Activated naive CD4-positive, alpha-beta T cell treated with Interleukin-2 at 50 U/mL for 16 hours (primary cell): ENCODE results near the gene KCND2.
"Not testable (repeated sequence)": the region's sequence is repeated elsewhere in the genome, so short reads cannot be mapped to it uniquely, and the experiment has no call there.

Source experiments
- DNase-seq: peaks from one replicate; pipeline ENCODE4 v3.0.0-alpha.2; 2020

KCND2 gene

DNA sequence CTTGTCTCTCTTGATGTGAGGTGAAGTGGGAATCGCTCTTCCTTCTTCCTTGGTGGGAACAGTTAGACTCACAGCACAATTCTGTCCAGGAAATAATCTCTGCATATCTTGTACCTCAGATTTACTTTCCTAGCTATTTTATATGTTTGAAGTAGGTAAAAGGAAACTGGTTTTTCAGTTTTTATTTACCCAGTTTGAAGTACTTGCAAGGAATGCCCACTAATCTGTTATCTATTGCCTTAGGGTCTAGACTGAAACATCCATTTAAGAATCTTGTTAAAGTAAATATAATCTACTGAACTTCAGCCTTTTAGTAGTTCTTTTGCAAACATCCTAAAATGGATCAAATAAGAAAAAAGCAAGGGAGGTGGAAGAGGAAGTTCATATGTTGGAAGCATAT, 229.8 kb downstream of the KCND2 start:
- DNase-seq = no peak

DNA sequence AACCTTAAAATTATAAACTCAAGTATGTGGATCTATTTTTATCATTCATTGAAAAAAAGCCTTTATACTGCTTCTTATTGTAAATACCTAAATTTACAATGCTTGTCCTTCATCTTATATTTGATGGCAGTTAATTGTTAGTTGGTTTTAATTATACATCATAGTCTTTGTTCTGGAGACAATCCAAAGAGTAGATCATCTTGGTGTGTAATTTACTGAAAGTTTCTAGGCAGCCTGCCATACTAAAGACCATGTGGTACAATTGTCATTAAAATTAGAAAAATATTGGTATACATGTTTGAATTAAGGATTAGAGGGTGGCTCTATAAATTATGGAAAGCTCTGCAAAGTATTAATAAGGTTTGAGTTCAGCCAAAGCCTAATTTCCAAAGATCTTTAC, 231.4 kb downstream of the KCND2 start:
- no peak for DNase-seq

DNA sequence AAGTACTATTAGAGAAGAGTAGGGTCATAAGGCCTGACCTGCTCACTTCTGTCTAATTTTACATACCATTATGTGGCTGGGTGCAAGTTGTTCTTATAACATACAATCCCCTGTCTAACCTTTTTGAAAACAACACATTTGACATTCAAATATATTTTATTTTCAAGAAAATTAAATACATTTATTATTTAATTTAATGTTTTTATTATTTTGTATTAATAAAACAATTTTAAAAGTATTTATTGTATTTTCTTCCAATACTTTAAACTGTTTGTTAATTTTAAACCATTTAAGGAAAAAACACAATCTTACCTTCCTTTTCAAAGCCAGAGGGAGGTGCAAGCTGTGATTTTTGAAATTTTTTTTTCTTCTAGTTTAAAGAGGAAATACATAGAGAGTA, 232.8 kb downstream of the KCND2 start:
- no peak for DNase-seq

DNA sequence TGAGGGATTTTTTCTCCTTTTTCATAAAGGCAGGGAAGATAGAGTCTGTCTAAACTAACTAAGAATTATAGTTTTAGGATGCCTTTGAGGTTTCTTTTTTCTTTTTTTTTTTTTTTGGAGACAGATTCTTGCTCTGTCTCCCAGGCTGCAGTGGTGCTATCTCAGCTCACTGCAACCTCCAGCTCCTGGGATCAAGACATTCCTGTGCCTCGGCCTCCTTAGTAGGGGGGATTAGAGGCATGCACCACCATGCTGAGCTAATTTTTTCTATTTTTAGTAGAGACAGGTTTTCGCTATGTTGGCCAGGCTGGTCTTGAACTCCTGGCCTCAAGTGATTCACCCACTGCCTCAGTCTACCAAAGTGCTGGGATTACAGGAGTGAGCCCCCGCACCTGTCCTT, 239.7 kb downstream of the KCND2 start:
- no peak for DNase-seq

DNA sequence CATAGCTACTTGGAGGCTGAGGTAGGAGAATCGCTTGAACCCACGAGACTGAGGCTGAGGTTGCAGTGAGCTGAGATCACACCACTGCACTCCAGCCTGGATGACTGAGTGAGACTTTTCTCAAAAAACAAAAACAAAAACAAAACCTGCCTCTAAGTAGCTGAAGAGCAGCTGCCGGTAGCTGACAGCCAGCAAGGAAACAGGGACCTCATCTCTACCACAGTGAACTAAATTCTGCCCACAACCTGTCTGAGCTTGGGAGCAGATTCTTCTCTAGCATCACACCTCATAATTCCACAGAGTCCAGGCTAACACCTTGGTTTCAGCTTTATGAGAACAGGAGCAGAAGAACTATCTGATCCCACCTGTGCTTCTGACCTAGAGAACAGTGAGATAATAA, 246.2 kb downstream of the KCND2 start:
- no peak for DNase-seq

DNA sequence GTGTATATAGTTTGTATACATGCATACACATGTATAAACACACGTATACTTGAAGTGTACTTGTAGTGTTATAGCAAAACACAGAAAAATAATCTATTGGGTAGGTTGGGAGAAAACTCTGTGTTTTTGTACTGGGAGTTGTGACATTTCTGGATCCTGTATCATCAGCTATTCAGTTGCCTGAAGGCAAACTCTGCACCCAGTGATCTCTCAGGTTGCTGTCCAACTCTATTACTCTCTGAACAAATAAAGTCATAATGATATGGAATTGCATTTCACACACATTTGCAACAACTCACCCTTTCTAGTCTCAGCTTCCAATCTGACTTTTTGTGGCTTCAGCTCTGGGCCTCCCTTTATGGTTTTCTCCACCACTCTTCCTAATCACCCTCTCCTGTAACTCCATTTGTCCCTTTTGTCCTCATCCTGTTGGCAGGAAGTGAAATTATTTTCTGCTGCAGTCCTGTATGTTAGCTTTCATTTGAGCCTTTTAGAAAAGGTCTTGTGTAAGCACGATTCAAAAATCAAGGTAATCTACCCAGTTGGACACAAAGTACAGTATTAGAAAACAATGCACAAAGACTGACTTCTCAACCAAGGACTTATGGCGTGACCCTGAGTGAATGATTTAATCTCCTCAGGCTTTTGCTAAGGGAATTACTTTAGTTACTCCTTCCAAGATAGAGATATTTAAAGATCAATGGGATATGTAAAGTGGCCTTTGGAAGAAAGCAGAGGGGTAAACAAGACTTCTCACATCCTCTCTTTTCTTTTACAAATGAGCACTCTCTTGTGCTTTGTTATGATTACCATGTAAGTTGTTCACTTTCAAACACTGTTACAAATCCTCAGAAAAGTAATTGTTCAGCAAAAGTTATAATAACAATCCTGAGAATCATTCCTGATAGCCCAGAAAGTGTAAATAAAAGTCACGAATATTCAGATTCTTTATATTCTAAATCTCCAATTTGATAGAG, 249.1 kb downstream of the KCND2 start:
- no peak for DNase-seq

DNA sequence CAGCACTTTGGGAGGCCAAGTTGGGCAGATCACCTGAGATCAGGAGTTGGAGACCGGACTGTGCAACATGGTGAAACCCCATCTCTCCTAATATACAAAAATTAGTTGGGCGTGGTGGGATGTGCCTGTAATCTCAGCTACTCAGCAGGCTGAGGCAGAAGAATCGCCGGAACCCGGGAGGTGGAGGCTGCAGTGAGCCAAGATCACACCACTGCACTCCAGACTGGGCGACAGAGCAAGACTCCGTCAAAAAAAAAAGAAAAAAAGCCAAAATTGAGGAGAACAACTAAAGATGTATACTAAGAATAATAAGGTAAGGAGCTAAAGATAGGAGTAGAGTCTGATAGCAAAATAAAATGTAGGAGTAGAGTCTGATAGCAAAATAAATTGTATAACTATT, 251.0 kb downstream of the KCND2 start:
- no peak for DNase-seq

DNA sequence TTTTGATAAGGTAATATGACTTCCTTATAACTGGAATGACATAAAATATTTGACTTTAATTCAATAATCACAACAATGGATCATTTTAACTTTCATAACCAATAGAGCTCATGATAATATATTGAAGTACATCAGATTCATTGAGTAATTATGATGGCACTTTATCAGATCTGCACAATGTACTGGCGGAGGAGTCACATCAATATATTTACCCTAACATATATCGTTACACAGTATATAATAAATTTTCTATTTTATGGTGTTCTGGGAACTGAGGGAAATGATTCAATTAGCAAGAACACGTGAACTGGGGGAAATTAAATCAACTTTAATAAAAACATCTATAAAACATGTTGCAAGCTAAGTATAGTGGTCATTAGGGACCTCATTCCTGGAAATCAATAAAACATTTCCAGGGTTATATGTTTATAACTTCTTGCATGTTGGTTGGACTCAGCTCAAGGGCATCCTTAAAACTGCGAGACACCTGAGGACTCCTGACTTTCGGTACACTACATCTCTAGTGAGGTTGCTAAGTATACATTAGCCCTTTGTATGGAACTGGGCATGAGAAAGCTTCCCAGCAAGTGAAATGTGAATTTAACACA, 254.0 kb downstream of the KCND2 start:
- no peak for DNase-seq

DNA sequence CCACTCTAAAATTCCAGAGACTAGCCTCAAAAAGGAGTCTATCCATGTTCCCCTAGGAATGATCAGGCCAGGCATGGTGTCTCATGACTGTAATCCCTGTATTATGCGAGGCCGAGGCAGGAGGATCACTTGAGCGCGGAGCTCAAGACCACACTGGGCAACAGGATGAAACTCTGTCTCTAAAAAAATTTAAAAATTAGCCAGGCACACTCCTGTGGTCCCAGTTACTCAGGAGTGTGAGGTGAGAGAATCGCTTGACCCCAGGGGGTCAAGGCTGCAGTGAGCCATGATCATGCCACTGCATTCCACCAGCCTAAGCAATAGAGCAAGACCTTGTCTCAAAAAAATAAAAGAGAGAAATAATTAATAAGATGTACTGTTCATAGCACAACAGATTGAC, 256.8 kb downstream of the KCND2 start:
- no peak for DNase-seq

DNA sequence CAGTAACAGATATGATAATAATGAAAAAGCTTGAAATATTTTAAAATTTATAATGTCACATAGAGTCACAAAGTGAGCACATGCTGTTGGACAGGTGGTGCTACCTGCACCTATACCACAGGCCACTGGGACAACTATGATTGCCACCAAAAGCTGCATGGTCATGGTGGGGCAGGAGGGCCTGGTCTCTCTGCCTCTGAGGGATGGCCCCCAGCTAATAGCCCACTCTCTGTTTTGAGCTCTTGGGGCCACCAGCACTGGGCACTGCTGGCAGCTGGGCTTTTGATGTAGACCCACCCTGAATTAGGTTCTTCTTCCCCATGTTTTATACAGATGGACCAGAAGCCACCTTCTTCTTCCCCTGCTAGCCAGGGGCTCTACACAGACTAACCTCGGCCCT, 265.4 kb downstream of the KCND2 start:
- no peak for DNase-seq

DNA sequence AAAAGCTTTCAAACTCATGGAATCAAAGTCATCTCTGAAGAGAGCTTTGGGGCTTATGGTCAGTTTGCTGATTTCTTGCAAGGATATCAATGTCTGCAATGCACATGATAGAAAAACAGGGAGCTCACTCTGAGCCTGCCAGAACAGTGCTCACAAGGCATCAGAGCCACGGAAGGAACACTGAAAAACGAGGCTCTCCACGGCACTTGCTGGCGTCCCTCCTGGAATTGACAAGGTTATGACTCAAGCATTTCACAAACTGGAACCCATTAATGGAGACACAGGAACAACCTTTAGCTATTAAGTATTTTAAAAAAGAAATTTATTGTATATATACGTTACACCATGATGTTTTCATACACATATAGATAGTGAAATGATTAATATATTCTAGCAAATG, 266.3 kb downstream of the KCND2 start:
- no peak for DNase-seq

DNA sequence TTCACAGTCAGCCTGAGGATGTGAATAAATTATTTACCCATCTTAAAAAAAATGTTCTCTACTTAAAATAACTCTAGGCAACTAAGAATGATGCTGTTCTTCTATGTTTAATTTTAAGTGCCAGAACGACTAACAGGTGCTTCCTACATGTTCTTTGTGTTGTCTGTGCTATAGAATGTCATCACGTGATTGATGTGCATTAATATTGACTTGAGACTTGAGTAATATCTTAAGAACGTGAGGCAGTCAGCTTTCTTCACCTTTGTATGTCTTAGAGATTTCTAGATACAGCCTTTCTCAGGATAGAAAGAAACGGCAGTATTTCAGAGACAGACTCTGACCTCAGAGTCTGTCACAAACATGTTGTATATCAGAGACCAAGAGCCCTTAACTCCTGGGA, 274.6 kb downstream of the KCND2 start:
- DNase-seq = no peak

DNA sequence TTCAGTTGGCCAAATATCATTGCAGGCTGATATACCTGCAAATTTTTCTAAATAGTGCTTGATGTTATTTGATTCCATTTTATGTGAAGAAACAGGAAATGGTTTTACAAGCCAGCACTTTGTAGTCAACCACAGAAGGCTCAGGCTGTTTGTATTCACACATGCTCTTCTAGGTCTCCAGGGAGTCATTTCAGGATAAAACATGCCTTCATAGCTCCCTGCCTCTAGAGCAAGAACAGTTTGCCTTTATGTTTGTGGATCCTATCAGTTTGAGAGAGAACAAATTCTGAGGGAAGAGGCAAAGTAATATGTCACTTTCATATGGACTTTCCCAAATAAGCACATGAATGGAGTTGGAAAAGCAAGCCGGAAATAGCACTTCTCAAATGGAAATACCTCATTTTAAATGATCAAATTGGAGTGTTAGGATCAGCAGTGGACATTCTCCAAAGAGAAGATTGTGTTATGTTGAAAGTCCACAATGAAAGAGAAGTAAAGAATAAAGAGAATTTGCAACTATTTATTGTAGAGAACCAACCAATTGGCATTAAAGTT, 277.6 kb downstream of the KCND2 start:
- no peak for DNase-seq

DNA sequence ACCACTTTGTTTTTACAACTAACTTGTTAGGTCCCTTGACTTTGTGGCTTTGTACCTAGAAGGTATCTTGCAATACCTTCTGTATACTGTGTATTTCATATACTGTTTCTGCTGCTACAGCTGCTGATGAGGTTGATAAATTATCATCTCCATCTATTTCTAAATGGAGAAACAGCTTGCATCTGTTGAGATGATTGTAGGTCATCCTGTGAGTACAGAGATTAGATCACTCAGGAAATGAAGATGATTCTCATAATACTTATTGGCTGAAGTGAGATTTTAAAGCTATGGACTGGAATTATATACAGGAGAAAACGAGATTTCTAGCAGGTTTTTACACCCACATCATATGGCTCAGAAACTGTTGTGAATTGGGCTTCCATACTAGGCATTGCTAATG, 280.5 kb downstream of the KCND2 start:
- DNase-seq = no peak

DNA sequence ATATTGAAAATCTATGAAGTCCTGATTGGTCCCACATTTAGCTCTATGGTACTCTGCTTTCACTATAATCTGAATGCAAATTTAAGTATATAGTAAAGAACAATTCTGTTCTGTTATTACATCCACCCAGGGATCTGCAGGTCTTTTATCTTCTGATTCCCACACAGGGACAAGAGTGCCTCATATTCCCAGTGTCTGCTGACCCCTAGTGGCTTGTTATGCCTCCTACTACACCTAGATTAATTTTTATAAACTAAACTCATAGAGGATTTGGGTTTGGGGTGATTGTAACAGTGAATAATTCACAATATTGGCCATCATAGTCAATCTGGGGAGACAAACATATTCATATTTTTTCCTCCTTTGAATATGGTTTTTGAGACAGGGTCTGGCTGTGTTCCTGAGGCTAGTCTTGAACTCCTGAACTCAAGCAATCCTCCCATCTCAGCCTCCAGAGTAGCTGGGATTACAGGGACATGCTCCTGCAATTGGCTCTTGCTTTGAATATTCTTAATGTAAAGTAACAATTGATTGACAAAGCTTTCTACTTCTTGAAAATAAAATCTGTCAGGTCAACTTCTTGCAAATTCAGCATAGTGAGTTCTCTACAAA, 282.1 kb downstream of the KCND2 start:
- no peak for DNase-seq

DNA sequence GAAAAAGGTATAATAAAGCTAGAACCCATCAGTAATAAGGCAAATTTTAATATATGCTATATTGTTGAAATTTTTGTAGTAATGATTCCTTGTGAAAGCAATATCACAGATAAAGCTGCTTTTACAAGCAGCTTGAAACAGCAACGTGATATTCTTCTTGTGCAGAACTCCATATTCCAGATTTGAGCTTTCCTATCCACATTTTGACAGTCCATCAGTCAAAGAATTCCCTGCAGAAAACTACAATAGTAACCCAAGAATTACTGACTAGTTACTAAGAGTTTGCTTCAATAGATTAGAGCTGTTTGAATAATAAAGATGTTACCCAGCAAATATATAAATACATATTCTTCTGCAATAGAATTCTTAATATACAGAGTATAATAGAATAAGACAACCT, 291.2 kb downstream of the KCND2 start:
- no peak for DNase-seq

DNA sequence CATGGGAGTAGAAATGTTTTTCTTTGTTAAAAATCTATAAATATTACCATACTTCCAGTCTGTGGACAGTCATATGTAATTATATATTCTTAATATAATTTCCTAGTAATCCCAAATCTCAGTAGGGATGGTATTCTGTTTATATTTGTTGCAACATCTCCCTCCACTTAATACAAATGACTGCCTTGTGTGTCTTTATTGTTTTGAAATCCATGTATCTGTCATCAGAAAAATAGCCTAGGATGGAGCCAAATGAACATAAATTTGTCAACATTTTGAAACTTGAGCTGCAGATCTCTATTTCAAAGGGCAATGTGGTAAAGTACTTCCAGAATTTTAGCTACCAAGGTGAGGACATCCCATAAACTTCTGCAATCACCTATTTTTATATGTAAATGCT, 294.2 kb downstream of the KCND2 start:
- no peak for DNase-seq

DNA sequence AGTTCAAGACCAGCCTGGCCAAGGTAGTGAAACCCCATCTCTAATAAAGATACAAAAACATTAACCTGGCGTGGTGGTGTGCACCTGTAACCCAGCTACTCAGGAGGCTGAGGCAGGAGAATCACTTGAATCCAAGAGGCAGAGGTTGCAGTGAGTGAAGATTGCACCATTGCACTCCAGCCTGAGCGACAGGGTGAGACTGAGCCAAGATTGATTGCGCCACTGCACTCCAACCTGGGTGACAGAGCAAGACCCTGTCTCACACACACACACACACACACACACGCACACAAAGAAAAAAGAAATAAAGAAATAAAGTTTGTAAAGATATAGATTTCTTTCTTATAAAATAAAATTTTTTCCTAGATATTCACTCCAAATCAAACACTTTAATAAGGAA, 305.7 kb downstream of the KCND2 start:
- DNase-seq = not testable (repeated sequence)

DNA sequence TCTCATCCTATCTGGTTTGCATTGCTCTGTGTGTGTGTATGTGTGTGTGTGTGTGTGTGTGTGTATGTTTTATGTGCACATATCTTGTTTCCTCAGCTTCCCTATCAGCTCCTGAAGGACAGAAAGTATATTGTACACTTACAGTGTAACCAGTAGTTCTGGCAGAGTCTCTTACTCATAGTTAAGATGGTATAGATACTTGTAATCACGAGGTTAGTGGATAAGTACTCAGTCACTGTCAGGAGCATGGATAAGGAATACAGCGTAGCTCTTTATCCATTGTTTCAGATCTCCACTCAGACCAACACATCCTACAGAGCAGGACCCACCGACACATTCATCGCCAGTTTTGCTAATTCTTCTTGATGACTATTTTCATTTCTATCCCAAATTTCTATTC, 309.9 kb downstream of the KCND2 start:
- DNase-seq = no peak

DNA sequence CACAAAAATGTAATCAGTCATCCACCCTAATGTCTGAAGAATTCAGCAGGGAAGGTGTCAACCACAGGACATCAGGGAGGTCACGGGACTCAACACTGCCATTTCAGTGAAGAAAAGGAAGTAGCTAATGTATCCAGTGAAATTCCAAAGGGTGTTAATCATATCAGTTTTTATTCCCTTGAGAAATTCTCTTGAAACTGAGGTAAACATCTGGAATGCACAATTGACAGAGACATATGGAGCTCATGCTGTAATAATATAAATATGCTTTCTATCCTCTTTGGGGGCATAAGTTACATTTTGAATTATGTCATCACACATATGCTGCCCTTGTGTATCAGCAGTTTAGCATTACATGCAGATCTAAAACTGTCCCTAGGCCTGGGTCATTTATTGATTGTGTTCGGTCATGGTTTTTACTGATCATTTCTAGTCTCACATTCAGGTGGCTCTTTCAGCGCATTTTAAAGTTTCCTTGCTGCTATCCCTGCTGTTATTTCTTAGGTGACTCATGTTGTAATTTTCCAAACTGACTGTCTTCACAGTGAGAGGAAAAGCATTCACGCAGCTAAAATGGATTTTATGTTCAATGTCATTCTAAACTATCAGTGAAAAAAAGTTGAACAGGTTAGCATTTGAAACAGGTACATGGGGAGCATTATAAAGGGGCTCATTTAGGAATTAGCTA, 311.1 kb downstream of the KCND2 start:
- DNase-seq = no peak

DNA sequence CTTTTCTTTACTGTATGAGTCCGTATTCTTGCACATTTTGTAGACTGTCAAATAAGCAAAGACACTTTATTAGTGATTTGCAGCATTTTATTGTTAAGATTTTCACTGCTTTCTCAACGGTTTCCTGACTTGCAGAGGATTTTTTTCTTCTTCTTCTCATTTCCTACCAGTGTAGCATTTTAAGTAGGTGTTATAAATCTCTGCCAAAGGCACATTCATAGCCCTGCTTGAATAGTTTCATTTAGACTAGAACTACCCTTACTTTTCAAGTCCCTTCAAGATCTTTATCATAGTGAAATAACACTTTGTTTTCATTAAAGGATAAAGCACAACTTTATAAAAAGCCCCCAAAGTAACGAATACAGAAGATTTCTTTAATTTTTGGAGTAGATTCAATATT, 313.6 kb downstream of the KCND2 start:
- no peak for DNase-seq

DNA sequence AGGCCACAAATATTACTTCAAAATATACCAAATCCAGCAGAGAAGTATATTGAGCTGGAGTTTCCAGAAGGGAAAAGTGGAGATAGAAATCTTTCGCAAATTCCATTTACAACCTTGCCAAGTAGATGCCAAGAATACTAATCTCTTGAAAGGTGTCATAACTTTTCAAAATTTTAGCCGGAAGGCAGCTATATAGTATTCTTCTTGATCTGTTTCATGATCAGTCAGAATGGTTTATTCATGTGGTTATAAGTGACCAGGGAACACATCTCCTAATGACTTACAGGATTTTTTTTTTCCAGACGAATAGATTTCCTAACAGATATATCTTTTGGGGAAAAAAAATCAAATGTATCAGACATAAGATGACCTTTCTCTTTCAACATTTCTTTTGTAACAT, 314.3 kb downstream of the KCND2 start:
- no peak for DNase-seq

DNA sequence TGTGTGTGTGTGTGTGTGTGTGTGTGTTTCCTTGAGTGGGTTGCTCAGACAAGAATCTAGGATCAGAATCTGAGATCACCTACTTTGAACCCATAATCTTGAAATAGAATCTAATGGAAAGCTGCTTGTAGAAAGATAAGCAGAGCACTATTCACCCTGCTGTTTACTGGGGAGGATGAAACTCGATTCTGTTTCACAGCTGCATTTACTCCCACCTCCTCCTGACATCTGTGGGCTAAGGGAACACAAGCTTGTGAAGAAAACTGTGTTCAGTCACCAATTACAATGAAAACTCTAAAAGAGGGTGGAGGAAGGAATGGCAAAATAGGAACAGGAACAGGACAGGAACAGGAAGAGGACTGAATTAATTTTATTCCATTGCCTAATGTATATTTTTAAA, 315.4 kb downstream of the KCND2 start:
- no peak for DNase-seq
